Umbilical cord (tissue), 2 donors: ENCODE data around the gene PRR30. TPM values are rescaled to one million over a fixed set of nuclear protein-coding genes. Genes with fewer than 3 reads are reported as not detected.
"Not testable (repeated sequence)": the region's sequence is repeated elsewhere in the genome, so short reads cannot be mapped to it uniquely, and the experiment has no call there.

Experiments used
- DNase-seq: peaks from one replicate; pipeline ENCODE4 v3.0.0-alpha.2; 2015; ENCODE audit warnings: low spot score
- total RNA-seq: library from RNA; depleted of rRNA; stranded (reverse); fragments of >200 nt; gene quantifications from one replicate; pipeline ENCODE4 v1.2.3, GENCODE V29; 2014; ENCODE audit warnings: low replicate concordance; ENCODE audit not compliant: insufficient read depth

The PRR30 gene
- total RNA-seq, 1 donor from 2014 or later: not detected

GRCh38 chr2:27128668-27129571 lies 10.3 kb downstream of the PRR30 start:
- DNase-seq: no peak

- DNase-seq: no peak
Measured at GRCh38 chr2:27127883-27128667, 11.1 kb downstream of the PRR30 start.

GRCh38 chr2:27126252-27126710 lies 12.9 kb downstream of the PRR30 start:
- DNase-seq: no peak

- no peak for DNase-seq
Measured at GRCh38 chr2:27125104-27125503, 14.1 kb downstream of the PRR30 start.

- DNase-seq: peak; percentile 19
Measured at GRCh38 chr2:27123302-27124150, 15.7 kb downstream of the PRR30 start, which contains the start of gene ABHD1. ABHD1 (plus strand) TSS chr2:27123815; CDS start chr2:27123949, 134 bp downstream.

GRCh38 chr2:27122791-27123190 lies 16.4 kb downstream of the PRR30 start:
- DNase-seq: no peak

GRCh38 chr2:27121906-27122305 lies 17.3 kb downstream of the PRR30 start:
- no peak for DNase-seq

- not testable (repeated sequence) for DNase-seq
Measured at GRCh38 chr2:27119330-27119670, 19.9 kb downstream of the PRR30 start.

GRCh38 chr2:27118525-27119329 lies 20.5 kb downstream of the PRR30 start, which contains the start of gene CGREF1:
CGREF1 (minus strand) TSS chr2:27119128; CDS start chr2:27104366, 14,762 bp downstream.
- DNase-seq: no peak

- DNase-seq: no peak
Measured at GRCh38 chr2:27117995-27118524, 21.1 kb downstream of the PRR30 start.

GRCh38 chr2:27115519-27115918 lies 23.7 kb downstream of the PRR30 start:
- DNase-seq: no peak

- not testable (repeated sequence) for DNase-seq
Measured at GRCh38 chr2:27111392-27112078, 27.7 kb downstream of the PRR30 start.

GRCh38 chr2:27110603-27111352 lies 28.4 kb downstream of the PRR30 start:
- DNase-seq: not testable (repeated sequence)

GRCh38 chr2:27109083-27109482 lies 30.1 kb downstream of the PRR30 start:
- no peak for DNase-seq

- no peak for DNase-seq
Measured at GRCh38 chr2:27108221-27108620, 31.0 kb downstream of the PRR30 start.

GRCh38 chr2:27105981-27106380 lies 33.2 kb downstream of the PRR30 start:
- DNase-seq: no peak

GRCh38 chr2:27102329-27102728 lies 36.9 kb downstream of the PRR30 start:
- no peak for DNase-seq

GRCh38 chr2:27100036-27100435 lies 39.2 kb downstream of the PRR30 start:
- DNase-seq: no peak
